GM12892 (cell line): ENCODE results near the gene PACSIN3.

Source experiments
- POLR2A ChIP-seq: IDR thresholded peaks from 2 replicates; pipeline ENCODE4 v1.6.1; 2011; ENCODE audit warnings: low read depth, low read length, control low read depth
- POLR2AphosphoS5 ChIP-seq: IDR thresholded peaks from 2 replicates; pipeline ENCODE4 v1.6.1; 2011; ENCODE audit warnings: low read depth, low read length, control low read depth
- TAF1 ChIP-seq: IDR thresholded peaks from 2 replicates; pipeline ENCODE4 v1.6.1; 2011; ENCODE audit warnings: low read depth, mild to moderate bottlenecking, control low read depth, low read length, borderline replicate concordance

- TF ChIP-seq POLR2A, result no peak
- TF ChIP-seq TAF1, result no peak
- TF ChIP-seq POLR2AphosphoS5, result 0 out of 2 replicates have a peak, but pooled peaks have one; percentile 14
Observed at GRCh38 chr11:47164321-47164720, 21.9 kb downstream of the PACSIN3 start.
